ENCODE data around the gene DPF3. TPM values are rescaled to one million over a fixed set of nuclear protein-coding genes. Genes with fewer than 3 reads are reported as not detected.

DPF3 gene
- total RNA-seq (2021; ENCODE audit: unreplicated experiment) (not detected), Bru-seq, nascent RNA (percentile 13 among the genes with signal in this experiment), BruChase-seq, experiment 1, labeled RNA remaining after a 2-hour chase (percentile 11 among the genes with signal in this experiment), BruChase-seq, experiment 2, labeled RNA remaining after a 6-hour chase (percentile 13 among the genes with signal in this experiment)
- not detected for polyA plus RNA-seq (2012; ENCODE audit: insufficient read length)
- long read RNA-seq = 0 reads

DNA sequence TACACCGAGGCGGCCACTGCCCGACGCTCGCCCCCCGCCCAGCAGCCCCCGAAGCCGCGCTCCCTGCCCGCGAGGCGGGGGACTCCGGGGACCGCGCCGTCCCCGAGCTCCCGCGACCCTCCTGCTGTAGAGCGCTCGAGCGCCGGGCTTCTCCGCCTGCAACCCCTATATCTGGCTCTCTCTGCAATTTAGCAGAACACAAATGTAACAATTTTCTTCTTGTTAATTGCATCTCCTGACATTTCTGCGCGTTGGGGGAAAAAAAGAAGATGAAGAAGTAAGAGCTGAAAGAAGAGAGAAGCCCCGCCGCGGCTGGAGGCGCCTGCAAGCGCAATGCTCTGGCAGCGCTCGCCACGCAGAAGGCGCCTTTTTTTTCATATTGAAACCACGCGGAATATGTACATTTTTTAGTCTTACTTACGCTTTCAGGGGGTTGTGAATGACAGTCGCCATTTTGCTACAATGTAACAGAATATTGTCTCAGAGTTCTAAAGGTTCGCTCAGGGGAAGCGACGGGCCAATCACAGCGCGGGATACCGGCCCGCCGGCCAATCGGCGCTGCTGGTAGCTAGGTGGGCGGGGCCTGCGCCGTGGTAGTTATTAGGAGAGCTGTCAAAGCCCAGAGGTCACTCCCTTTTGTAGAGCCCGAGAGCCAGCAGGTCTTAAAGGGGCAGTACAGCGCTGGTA lies at the start of gene DPF3:
TSS of gene DPF3 (minus strand) at position 466 of the 687 bp plus-strand sequence. CDS start at position 453, 13 bp downstream.
- peaks cover 7% of the 10 kb centered on the region; the same call in 1 of the 2 replicates for H3K4me1 ChIP-seq (ENCODE audit: control insufficient read depth, insufficient read depth, low read length)
- peak; percentile 60 for DNase-seq (ENCODE audit: low read depth, low spot score)
- no peak within 1 kb of the TSS for H3K27ac ChIP-seq (ENCODE audit: low read length)
- intact Hi-C loops (cut with micrococcal nuclease; ENCODE audit: unreplicated experiment) = no loop called here
- peak; percentile 83 for TF ChIP-seq TCF7L2 (IDR thresholded peaks at IDR 0.05; ENCODE audit: low read depth, low read length)
- TF ChIP-seq, protein P1, sequence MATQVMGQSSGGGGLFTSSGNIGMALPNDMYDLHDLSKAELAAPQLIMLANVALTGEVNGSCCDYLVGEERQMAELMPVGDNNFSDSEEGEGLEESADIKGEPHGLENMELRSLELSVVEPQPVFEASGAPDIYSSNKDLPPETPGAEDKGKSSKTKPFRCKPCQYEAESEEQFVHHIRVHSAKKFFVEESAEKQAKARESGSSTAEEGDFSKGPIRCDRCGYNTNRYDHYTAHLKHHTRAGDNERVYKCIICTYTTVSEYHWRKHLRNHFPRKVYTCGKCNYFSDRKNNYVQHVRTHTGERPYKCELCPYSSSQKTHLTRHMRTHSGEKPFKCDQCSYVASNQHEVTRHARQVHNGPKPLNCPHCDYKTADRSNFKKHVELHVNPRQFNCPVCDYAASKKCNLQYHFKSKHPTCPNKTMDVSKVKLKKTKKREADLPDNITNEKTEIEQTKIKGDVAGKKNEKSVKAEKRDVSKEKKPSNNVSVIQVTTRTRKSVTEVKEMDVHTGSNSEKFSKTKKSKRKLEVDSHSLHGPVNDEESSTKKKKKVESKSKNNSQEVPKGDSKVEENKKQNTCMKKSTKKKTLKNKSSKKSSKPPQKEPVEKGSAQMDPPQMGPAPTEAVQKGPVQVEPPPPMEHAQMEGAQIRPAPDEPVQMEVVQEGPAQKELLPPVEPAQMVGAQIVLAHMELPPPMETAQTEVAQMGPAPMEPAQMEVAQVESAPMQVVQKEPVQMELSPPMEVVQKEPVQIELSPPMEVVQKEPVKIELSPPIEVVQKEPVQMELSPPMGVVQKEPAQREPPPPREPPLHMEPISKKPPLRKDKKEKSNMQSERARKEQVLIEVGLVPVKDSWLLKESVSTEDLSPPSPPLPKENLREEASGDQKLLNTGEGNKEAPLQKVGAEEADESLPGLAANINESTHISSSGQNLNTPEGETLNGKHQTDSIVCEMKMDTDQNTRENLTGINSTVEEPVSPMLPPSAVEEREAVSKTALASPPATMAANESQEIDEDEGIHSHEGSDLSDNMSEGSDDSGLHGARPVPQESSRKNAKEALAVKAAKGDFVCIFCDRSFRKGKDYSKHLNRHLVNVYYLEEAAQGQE (IDR thresholded peaks at IDR 0.05; ENCODE audit: insufficient read depth in 1 of 2, low read depth in 2 of 2, low read length in 1 of 2) = no peak
- ATAC-seq = peak; percentile 98
- H3K27me3 ChIP-seq (ENCODE audit: control insufficient read depth, insufficient read depth, low read length) = peaks cover 30% of the 10 kb centered on the region
- BruUV-seq (replicated peaks) = no TSS peak
- peaks cover 3% of the 10 kb centered on the region; the same call in 1 of the 2 replicates for H3K36me3 ChIP-seq (ENCODE audit: control insufficient read depth, insufficient read depth, low read length)
- ChIA-PET CTCF (no interaction called here), POLR2A (interaction anchor here (0.6 kb wide), 1 partner anchor 22 kb away, joined by 3 read pairs; no protein-coding TSS in a partner anchor)
- in situ Hi-C loops (cut with HindIII; ENCODE audit: low pct_unique_long_range_greater_than_20kb, low sequenced_read_pairs) = no loop called here
- H3K4me3 ChIP-seq (ENCODE audit: low read depth in 2 of 2, low read length in 2 of 2) = peak within 1 kb of the TSS; percentile 67 to 68
- H3K9me3 ChIP-seq (ENCODE audit: control insufficient read depth, insufficient read depth, low read depth, low read length) = no peaks in the 10 kb centered on the region

DNA sequence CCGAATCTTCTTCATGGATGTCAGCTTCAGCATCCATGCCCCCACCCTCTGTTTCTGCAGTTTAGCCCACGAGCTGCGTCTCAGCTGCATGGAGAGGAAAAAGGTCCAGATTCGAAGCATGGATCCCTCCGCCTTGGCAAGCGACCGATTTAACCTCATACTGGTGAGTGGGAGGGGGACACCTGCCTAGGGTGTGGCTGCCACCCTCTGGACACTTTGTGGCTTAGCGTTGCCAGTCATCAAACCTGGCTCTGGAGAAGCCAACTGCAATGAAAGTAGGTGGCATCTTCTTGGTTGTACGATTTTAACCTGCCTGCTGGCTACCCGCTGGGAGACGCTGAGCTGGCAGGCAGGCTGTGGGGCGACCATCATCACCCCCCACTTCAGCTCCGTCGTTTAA lies 49.0 kb upstream of the DPF3 start:
- ChIA-PET POLR2A (no interaction called here), CTCF (no interaction called here)
- Histone ChIP-seq H3K4me1 (ENCODE audit: control insufficient read depth, insufficient read depth, low read length) (no peaks in the 10 kb centered on the region), H3K9me3 (ENCODE audit: control insufficient read depth, insufficient read depth, low read depth, low read length) (no peaks in the 10 kb centered on the region), H3K36me3 (ENCODE audit: control insufficient read depth, insufficient read depth, low read length) (peaks cover 2% of the 10 kb centered on the region; the same call in 1 of the 2 replicates), H3K27me3 (ENCODE audit: control insufficient read depth, insufficient read depth, low read length) (no peaks in the 10 kb centered on the region), H3K4me3 (ENCODE audit: low read depth in 2 of 2, low read length in 2 of 2) (no peak overlapping the region), H3K27ac (ENCODE audit: low read length) (no peak overlapping the region)
- in situ Hi-C loops (cut with HindIII; ENCODE audit: low pct_unique_long_range_greater_than_20kb, low sequenced_read_pairs) (no loop called here), intact Hi-C loops (cut with micrococcal nuclease; ENCODE audit: unreplicated experiment) (no loop called here)
- peak; percentile 23; the same call in 1 of the 2 replicates for ATAC-seq
- TF ChIP-seq, protein P2, sequence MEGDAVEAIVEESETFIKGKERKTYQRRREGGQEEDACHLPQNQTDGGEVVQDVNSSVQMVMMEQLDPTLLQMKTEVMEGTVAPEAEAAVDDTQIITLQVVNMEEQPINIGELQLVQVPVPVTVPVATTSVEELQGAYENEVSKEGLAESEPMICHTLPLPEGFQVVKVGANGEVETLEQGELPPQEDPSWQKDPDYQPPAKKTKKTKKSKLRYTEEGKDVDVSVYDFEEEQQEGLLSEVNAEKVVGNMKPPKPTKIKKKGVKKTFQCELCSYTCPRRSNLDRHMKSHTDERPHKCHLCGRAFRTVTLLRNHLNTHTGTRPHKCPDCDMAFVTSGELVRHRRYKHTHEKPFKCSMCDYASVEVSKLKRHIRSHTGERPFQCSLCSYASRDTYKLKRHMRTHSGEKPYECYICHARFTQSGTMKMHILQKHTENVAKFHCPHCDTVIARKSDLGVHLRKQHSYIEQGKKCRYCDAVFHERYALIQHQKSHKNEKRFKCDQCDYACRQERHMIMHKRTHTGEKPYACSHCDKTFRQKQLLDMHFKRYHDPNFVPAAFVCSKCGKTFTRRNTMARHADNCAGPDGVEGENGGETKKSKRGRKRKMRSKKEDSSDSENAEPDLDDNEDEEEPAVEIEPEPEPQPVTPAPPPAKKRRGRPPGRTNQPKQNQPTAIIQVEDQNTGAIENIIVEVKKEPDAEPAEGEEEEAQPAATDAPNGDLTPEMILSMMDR (IDR thresholded peaks at IDR 0.05) = no peak
- no TSS peak for BruUV-seq (replicated peaks)
- DNase-seq (ENCODE audit: low read depth, low spot score) = no peak

DNA sequence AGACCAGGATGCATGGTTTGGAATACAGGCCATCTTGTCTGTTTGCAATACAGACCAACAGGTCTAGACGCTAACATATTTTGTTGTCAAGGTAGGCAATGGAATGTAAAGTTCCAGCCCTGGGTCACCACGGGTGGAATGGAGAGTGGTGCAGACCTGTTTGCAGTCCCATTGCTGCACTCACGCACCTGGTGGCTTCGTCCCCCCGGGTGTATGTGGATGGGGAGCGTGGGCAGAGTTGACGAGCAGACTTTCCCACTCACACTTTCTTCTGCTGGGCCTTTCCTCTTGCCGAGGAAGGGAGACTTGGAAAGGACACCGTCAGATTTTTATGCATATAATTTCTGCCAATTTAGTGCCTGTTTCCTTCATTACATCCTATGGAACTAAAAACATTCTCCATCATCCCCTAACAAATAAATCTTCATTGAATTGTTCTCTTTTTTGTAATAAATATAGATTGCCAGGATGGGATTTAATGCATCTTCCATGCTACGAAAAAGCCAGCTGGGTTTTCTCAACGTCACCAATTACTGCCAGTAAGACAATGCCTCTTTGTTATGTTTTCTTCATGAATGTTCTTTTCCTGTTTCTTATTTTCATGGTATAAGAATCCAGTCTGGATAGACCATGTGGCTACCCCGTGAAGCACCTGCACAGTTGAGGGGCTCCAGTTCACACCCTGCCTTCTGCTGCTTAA lies 47.5 kb upstream of the DPF3 start:
- H3K9me3 ChIP-seq (ENCODE audit: control insufficient read depth, insufficient read depth, low read depth, low read length) = no peaks in the 10 kb centered on the region
- H3K27me3 ChIP-seq (ENCODE audit: control insufficient read depth, insufficient read depth, low read length) = no peaks in the 10 kb centered on the region
- H3K36me3 ChIP-seq (ENCODE audit: control insufficient read depth, insufficient read depth, low read length) = peaks cover 2% of the 10 kb centered on the region; the same call in 1 of the 2 replicates
- in situ Hi-C loops (cut with HindIII; ENCODE audit: low pct_unique_long_range_greater_than_20kb, low sequenced_read_pairs) = no loop called here
- ATAC-seq (no peak), DNase-seq (ENCODE audit: low read depth, low spot score) (no peak)
- intact Hi-C loops (cut with micrococcal nuclease; ENCODE audit: unreplicated experiment) = no loop called here
- TF ChIP-seq, protein P2 (IDR thresholded peaks at IDR 0.05) = no peak
- TF ChIP-seq, protein P1 (IDR thresholded peaks at IDR 0.05; ENCODE audit: insufficient read depth in 1 of 2, low read depth in 2 of 2, low read length in 1 of 2) = no peak
- TF ChIP-seq POLR2AphosphoS5 (IDR thresholded peaks at IDR 0.05; ENCODE audit: low read depth, low read length) (no peak), SIN3A (IDR thresholded peaks at IDR 0.05; ENCODE audit: borderline replicate concordance, insufficient read depth, low read depth, low read length) (no peak), TCF7L2 (IDR thresholded peaks at IDR 0.05; ENCODE audit: low read depth, low read length) (no peak)
- POLR2A ChIA-PET = no interaction called here
- CTCF ChIA-PET = no interaction called here
- no peak overlapping the region for H3K27ac ChIP-seq (ENCODE audit: low read length)
- no peaks in the 10 kb centered on the region for H3K4me1 ChIP-seq (ENCODE audit: control insufficient read depth, insufficient read depth, low read length)
- H3K4me3 ChIP-seq (ENCODE audit: low read depth in 2 of 2, low read length in 2 of 2) = no peak overlapping the region
- BruUV-seq (replicated peaks) = no TSS peak
